Stimulated activated naive CD4-positive, alpha-beta T cell (primary cell): ENCODE data around the gene UBE2D4.
"Not testable (repeated sequence)": the region's sequence is repeated elsewhere in the genome, so short reads cannot be mapped to it uniquely, and the experiment has no call there.

ENCODE experiments used
- DNase-seq, 6 experiments: peaks; one replicate each; lab custom pipeline; 2025; lab: John Stamatoyannopoulos, UW

The UBE2D4 gene

DNA sequence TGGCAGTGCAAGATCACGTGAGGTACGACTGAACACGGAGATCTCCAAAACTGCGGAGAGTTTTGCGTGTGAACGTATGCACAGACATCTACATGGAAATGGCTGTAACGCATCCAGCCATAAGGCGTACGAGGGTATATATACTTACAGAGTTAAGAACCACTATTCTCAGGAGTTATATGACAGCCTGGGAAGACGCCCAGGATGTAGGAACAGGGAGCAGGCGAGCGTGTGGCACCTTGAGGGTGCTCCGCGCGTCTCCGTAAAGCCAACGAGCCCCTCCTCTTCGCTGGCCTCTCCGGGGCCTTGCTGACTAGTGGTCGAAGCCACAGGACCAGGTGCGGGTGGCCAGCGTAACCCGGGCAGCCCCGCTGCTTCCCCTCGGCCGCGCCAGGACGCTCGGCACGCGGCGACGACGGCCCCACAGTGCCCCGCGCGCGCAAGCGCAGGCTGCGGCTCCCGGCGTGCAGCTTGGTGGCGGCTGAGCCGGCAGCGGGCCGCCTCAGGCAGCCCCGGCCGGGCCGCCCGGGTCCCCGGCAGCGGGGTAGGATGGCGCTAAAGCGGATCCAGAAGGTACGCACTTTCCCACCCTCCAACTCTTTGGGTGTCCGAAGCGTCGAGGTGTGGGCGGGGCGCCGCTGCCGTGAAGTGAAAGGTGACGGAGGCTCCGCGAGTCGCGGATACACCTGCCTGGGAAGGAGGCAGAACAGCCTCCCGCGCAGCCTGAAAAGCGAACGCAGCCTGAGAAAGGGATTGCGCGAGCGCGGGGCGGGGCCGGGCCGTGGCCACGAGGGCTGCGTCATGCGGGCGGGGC is at the start of gene UBE2D4:
UBE2D4 (plus strand) TSS at position 453 of the 814 bp plus-strand sequence; CDS start at position 550, 97 bp downstream.
- DNase-seq, result peak; percentile 78 to 97 (median 89)

GRCh38 chr7:43876976-43877745 is 49.1 kb upstream of the UBE2D4 start:
- DNase-seq, result no peak

GRCh38 chr7:43877968-43878864 is 48.0 kb upstream of the UBE2D4 start:
- DNase-seq, result no peak

DNA sequence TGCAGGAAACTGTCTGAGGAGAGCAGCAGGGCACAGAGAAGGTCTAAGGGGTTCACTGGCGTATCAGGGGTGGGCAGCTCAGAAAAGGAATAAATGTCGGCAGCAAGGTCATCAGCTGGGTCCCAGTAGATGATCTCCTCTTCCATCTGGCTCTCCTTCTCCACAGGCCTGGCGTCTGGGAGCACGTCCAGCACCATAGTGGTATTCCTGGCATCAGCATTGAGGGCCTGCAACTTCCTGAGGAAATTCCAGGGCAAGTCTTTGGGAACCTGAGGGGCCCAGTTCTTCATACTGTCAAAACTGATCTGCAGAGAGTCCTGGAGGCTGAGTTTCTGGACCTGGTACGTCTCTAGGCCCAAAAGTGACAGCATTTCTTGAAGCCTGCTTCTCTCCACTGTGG is 47.4 kb upstream of the UBE2D4 start:
- no peak for DNase-seq

DNA sequence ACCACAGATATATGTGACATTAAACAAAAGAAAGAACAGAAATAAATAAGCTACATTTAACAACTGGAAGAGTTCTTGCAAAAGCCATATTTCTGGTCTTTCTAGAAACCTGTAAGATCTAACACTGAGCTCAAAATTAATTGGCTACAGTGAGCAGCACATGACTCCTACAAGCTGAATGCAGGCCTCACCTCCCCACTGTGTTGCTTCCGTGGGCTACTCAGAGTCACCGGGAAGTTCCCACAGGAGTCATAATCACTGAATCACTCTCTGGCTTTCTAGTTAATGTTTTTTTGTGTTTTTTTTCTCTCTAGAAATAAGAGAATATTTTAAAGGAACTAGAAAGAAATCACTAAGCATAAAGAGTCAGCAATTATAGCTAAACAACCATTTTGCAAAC is 46.8 kb upstream of the UBE2D4 start:
- DNase-seq, result no peak

DNA sequence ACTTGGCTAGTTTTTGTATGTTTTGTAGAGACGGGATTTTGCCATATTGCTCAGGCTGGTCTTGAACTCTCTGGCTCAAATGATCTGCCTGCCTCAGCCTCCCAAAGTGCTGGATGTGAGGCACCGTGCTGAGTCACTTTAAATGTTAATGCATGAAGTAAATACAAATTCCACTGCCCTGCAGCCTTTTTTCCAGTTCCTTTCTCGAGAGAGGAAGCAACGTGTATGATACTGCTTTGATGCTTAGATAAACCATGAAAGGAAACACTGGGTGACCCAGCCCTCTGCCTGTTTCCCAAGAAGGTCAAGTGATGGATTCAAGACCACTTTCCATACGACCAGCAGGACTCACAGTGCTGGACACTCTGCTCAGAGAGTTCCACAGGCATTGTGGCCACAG is 45.6 kb upstream of the UBE2D4 start:
- no peak for DNase-seq

- DNase-seq, result no peak
Observed at GRCh38 chr7:43884209-43884608, 42.0 kb upstream of the UBE2D4 start.

- DNase-seq, result no peak
Observed at GRCh38 chr7:43884617-43885016, 41.6 kb upstream of the UBE2D4 start.

DNA sequence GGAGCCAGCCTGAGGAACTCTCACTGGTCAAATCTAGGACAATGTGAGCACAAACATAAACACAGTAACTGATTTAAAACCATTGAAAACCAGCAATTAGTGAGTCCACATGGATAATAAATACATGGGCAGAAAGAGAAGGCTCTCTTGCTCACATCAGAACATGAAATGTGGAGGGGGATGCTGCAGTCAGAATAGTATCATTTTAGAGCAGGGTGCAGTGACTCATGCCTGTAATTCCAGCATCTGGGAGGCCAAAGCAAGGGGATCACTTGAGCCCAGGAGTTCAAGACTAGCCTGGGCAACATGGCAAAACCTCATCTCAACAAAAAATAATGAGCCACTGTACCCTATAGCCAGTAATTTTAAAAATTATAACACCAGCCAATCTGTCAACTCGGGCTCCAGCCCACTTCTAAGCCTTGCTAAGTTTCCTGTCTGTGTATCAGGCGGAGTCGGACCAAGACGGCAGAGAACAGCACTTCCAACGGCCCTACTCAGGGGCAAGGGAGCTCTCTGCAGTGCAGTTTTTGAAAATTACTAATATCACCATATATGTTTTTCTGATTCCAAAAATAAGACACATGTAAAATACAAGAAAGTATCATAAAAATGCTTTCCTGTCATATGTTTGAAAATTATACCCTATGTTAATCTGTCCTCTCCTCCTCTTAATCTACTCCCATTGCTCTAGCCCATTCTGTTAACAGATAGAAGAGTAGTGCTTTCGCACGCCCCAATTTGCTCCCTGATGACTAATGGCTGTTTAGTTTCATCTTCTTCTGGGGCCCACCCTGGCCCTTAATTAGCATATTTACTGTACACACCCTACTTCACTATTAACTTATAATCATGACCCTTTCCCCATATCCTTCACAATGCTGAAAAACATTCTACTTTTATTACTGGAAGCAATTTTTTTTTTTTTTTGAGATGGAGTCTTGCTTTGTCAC is 37.0 kb upstream of the UBE2D4 start:
- DNase-seq, result no peak

GRCh38 chr7:43890468-43890867 is 35.8 kb upstream of the UBE2D4 start:
- DNase-seq, result no peak

- no peak for DNase-seq
Observed at GRCh38 chr7:43891069-43891955, 34.9 kb upstream of the UBE2D4 start.

DNA sequence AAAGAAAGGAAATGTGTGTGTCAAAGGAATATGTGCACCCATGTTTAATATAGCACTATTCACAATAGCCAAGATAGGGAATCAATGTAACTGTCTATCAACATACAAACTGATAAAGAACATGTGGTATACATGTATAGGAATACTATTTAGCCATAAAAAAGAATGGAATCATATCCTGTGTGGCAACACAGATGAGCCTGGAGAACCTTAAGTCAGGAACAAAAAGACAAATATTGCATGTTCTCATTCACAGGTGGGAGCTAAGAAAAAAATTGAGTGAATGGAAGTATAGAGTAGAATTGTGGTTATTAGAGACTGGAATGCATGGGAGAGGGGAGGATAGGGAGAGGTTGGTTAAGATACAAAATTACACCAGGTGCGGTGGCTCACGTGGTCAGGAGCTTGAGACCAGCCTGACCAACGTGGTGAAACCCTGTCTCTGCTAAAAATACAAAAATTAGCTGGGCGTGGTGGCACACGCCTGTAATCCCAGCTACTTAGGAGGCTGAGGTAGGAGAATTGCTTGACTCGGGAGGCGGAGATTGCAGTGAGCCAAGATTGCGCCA is 30.3 kb upstream of the UBE2D4 start:
- no peak for DNase-seq

- DNase-seq, result not testable (repeated sequence)
Observed at GRCh38 chr7:43898571-43898970, 27.7 kb upstream of the UBE2D4 start.

- no peak for DNase-seq
Observed at GRCh38 chr7:43902542-43903054, 23.6 kb upstream of the UBE2D4 start.

GRCh38 chr7:43904533-43905208 is 21.6 kb upstream of the UBE2D4 start:
- no peak for DNase-seq

GRCh38 chr7:43905209-43905946 is 20.9 kb upstream of the UBE2D4 start:
- no peak for DNase-seq

DNA sequence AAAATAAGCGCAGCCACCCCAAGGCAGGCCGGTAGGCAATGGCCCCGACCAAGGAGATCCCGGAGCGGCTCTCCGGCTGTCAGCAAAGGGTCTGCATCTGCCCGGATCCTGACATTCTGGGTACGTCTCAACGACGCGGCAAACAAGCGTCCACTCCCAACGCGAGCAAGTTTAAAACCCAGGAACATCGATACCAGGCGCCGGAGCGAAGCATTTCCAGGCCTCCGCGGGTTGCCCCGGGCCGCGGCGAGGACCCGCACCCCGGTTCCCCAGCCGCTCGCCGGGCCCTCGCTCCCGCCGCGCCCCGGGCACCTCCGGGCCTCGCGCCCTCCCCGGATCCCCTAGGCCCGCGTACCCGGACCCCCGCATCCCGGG is 20.3 kb upstream of the UBE2D4 start:
- peak in 3 of 6 experiments; percentile 29 to 42 (median 38) for DNase-seq
